ENCODE results near the gene RPA1.
A peak's percentile ranks its signal among the peaks of the same experiment; 100 is the strongest.
"Not testable (repeated sequence)": the region's sequence is repeated elsewhere in the genome, so short reads cannot be mapped to it uniquely, and the experiment has no call there.

The RPA1 gene

GRCh38 chr17:1813088-1813487 is 16.7 kb upstream of the RPA1 start:
- no peak for DNase-seq (ENCODE audit: low read depth)

- DNase-seq (ENCODE audit: low read depth), result no peak
Measured at GRCh38 chr17:1820528-1821252, 9.1 kb upstream of the RPA1 start.

- no peak for DNase-seq (ENCODE audit: low read depth)
Measured at GRCh38 chr17:1829216-1829591, 601 bp upstream of the RPA1 start.

- DNase-seq (ENCODE audit: low read depth), result no peak
Measured at GRCh38 chr17:1830288-1830687, 483 bp downstream of the RPA1 start.

- no peak for DNase-seq (ENCODE audit: low read depth)
Measured at GRCh38 chr17:1834380-1835149, 4.8 kb downstream of the RPA1 start.

GRCh38 chr17:1839516-1839915 is 9.7 kb downstream of the RPA1 start:
- DNase-seq (ENCODE audit: low read depth), result no peak

- no peak for DNase-seq (ENCODE audit: low read depth)
Measured at GRCh38 chr17:1843947-1844346, 14.1 kb downstream of the RPA1 start.

GRCh38 chr17:1847191-1847590 is 17.4 kb downstream of the RPA1 start:
- DNase-seq (ENCODE audit: low read depth), result no peak

- DNase-seq (ENCODE audit: low read depth), result no peak
Measured at GRCh38 chr17:1852327-1852726, 22.5 kb downstream of the RPA1 start.

GRCh38 chr17:1853698-1854097 is 23.9 kb downstream of the RPA1 start:
- no peak for DNase-seq (ENCODE audit: low read depth)

- DNase-seq (ENCODE audit: low read depth), result not testable (repeated sequence)
Measured at GRCh38 chr17:1856462-1856861, 26.7 kb downstream of the RPA1 start.

GRCh38 chr17:1860978-1861377 is 31.2 kb downstream of the RPA1 start:
- DNase-seq (ENCODE audit: low read depth), result no peak

- DNase-seq (ENCODE audit: low read depth), result no peak
Measured at GRCh38 chr17:1861391-1862010, 31.7 kb downstream of the RPA1 start.

- DNase-seq (ENCODE audit: low read depth), result peak; percentile 22
Measured at GRCh38 chr17:1865252-1866037, 35.6 kb downstream of the RPA1 start.

- no peak for DNase-seq (ENCODE audit: low read depth)
Measured at GRCh38 chr17:1867307-1867706, 37.5 kb downstream of the RPA1 start.

- DNase-seq (ENCODE audit: low read depth), result no peak
Measured at GRCh38 chr17:1868090-1868489, 38.3 kb downstream of the RPA1 start.

- no peak for DNase-seq (ENCODE audit: low read depth)
Measured at GRCh38 chr17:1870592-1870991, 40.8 kb downstream of the RPA1 start.

- no peak for DNase-seq (ENCODE audit: low read depth)
Measured at GRCh38 chr17:1871756-1872155, 42.0 kb downstream of the RPA1 start.

- no peak for DNase-seq (ENCODE audit: low read depth)
Measured at GRCh38 chr17:1872254-1872653, 42.4 kb downstream of the RPA1 start.

- DNase-seq (ENCODE audit: low read depth), result no peak
Measured at GRCh38 chr17:1872976-1873375, 43.2 kb downstream of the RPA1 start.

GRCh38 chr17:1873418-1873817 is 43.6 kb downstream of the RPA1 start:
- no peak for DNase-seq (ENCODE audit: low read depth)

GRCh38 chr17:1875597-1875996 is 45.8 kb downstream of the RPA1 start:
- no peak for DNase-seq (ENCODE audit: low read depth)
